Measurements from ENCODE around the gene SLC25A45.
"Not testable (repeated sequence)": the region's sequence is repeated elsewhere in the genome, so short reads cannot be mapped to it uniquely, and the experiment has no call there.

DNA sequence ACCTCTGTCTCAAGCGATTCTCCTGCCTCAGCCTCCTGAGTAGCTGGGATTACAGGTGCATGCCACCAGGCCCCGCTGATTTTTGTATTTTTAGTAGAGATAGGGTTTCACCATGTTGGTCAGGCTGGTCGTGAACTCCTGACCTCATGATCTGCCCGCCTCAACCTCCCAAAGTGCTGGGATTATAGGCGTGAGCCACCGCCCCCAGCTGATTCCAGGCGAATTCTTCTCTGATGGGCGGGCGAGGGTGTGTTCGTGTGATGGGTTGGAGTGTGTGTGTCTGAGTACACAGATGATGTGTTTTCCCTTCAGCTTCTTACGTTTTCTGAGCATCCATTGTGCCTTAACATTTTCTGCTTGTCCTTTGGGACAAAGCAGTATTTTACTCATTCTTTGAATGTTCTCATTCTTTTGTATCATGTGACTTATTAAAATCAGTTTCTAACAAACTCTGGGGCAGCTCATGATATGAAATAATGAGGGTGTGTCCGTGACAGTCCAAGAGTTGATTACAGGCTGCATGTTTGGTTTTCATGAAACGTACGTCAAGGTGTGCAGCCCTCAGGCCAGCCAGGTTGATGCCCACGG lies 30.7 kb upstream of the SLC25A45 start:
- TF ChIP-seq, protein P1, sequence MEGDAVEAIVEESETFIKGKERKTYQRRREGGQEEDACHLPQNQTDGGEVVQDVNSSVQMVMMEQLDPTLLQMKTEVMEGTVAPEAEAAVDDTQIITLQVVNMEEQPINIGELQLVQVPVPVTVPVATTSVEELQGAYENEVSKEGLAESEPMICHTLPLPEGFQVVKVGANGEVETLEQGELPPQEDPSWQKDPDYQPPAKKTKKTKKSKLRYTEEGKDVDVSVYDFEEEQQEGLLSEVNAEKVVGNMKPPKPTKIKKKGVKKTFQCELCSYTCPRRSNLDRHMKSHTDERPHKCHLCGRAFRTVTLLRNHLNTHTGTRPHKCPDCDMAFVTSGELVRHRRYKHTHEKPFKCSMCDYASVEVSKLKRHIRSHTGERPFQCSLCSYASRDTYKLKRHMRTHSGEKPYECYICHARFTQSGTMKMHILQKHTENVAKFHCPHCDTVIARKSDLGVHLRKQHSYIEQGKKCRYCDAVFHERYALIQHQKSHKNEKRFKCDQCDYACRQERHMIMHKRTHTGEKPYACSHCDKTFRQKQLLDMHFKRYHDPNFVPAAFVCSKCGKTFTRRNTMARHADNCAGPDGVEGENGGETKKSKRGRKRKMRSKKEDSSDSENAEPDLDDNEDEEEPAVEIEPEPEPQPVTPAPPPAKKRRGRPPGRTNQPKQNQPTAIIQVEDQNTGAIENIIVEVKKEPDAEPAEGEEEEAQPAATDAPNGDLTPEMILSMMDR (conservative IDR thresholded peaks at IDR 0.05 in 1 of 2, IDR thresholded peaks at IDR 0.05 in 1 of 2; ENCODE audit: low read depth in 1 of 2, low read length in 2 of 2): not testable (repeated sequence)
- not testable (repeated sequence) for TF ChIP-seq EZH2 (IDR thresholded peaks at IDR 0.05; ENCODE audit: low read length, missing control alignments)
